GM23338 (cell line): ENCODE results near the gene CTNNA1.

Source experiments
- CTCF ChIP-seq, 2 experiments: fragments of 200-600 bp in 1 of 2; sonication (generic) in 1 of 2; conservative IDR thresholded peaks; 2 replicates each; pipeline versions ENCODE4 v1.5.1 to v1.6.1; 2016 to 2017; ENCODE audit warnings: antibody characterized with exemption in 2 of 2, low read depth in 2 of 2, mild to moderate bottlenecking in 2 of 2, moderate library complexity in 1 of 2
- EZH2 ChIP-seq: fragments of 200-600 bp; sonication (generic); IDR thresholded peaks from one replicate; pipeline ENCODE4 v1.8.0; 2017; ENCODE audit warnings: antibody characterized with exemption, mild to moderate bottlenecking, low read depth; ENCODE audit not compliant: unreplicated experiment
- JUNB ChIP-seq: IDR thresholded peaks from one replicate; pipeline ENCODE4 v1.6.1; 2016; ENCODE audit warnings: antibody characterized with exemption; ENCODE audit not compliant: unreplicated experiment
- POLR2AphosphoS5 ChIP-seq: IDR thresholded peaks from 2 replicates; pipeline ENCODE4 v1.6.1; 2016; ENCODE audit warnings: antibody characterized with exemption, low read depth
- ZNF331 ChIP-seq: fragments of 250-450 bp; sonication (Bioruptor Pico); IDR thresholded peaks from 2 replicates; pipeline ENCODE4 v1.5.0; 2020; ENCODE audit warnings: low read depth, mild to moderate bottlenecking, moderate library complexity
- TF ChIP-seq, protein P1 (sequence below): IDR thresholded peaks from one replicate; pipeline ENCODE4 v1.6.1; 2018; ENCODE audit warnings: antibody characterized with exemption; ENCODE audit not compliant: unreplicated experiment

- TF ChIP-seq POLR2AphosphoS5 = no peak
- TF ChIP-seq EZH2 = no peak
- TF ChIP-seq CTCF (conservative IDR thresholded peaks at IDR 0.05; ENCODE audit: low read depth in 2 of 2) = no peak
- no peak for TF ChIP-seq JUNB
- TF ChIP-seq, protein P1, sequence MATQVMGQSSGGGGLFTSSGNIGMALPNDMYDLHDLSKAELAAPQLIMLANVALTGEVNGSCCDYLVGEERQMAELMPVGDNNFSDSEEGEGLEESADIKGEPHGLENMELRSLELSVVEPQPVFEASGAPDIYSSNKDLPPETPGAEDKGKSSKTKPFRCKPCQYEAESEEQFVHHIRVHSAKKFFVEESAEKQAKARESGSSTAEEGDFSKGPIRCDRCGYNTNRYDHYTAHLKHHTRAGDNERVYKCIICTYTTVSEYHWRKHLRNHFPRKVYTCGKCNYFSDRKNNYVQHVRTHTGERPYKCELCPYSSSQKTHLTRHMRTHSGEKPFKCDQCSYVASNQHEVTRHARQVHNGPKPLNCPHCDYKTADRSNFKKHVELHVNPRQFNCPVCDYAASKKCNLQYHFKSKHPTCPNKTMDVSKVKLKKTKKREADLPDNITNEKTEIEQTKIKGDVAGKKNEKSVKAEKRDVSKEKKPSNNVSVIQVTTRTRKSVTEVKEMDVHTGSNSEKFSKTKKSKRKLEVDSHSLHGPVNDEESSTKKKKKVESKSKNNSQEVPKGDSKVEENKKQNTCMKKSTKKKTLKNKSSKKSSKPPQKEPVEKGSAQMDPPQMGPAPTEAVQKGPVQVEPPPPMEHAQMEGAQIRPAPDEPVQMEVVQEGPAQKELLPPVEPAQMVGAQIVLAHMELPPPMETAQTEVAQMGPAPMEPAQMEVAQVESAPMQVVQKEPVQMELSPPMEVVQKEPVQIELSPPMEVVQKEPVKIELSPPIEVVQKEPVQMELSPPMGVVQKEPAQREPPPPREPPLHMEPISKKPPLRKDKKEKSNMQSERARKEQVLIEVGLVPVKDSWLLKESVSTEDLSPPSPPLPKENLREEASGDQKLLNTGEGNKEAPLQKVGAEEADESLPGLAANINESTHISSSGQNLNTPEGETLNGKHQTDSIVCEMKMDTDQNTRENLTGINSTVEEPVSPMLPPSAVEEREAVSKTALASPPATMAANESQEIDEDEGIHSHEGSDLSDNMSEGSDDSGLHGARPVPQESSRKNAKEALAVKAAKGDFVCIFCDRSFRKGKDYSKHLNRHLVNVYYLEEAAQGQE = no peak
- TF ChIP-seq ZNF331 (CRISPR knock-in tag) = no peak
Measured at GRCh38 chr5:138898299-138898698, 145.1 kb downstream of the CTNNA1 start.
